Stimulated activated CD4-positive, alpha-beta T cell treated with anti-CD3 and anti-CD28 coated beads, TNF-alpha, amount 100 ng/mL, for 24 hours (primary cell): Measurements from ENCODE around the gene ARHGEF9.
"Not testable (repeated sequence)": the region's sequence is repeated elsewhere in the genome, so short reads cannot be mapped to it uniquely, and the experiment has no call there.

ENCODE experiments used
- DNase-seq, 3 experiments: peaks; one replicate each; pipeline ENCODE4 v3.0.0-alpha.2; 2020; ENCODE audit warnings: low read depth in 3 of 3

The ARHGEF9 gene

DNA sequence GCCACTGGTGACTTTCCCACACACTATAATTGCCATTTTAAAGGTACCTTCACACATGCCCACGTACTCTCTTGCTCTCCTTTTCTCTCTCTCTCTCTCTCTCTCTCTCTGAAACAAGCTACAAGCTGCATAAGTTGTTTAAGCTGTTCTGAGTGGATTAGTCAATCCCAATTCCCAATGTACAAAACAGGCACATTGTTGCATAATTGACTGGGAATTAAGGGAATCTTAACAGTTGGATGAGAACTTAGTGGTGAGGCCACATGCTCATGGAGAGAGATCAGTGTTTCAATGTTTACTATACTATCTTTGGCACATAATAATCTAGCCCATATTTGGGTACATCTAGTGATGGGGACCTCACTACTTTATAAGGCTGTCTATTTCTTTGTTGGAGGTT is 123.3 kb downstream of the ARHGEF9 start:
- no peak for DNase-seq

DNA sequence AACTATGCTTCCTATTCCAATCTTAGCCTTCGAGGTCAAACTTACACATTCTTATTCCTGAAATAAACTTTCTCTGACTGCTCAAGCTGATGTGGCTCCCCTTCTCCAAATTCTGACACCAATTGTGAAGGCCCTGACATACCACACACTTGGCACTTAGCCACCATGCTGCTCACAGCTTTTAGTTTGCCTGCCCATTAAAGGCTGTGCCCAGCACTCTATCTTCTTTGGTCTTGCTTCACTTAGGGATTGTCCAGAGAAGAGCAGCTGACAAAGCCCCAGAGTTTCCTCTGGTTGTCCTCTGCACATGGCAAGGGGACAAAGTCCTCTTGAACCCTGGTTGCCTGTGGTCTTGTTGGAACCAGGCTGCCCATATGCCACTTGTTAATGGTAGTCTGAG is 126.1 kb downstream of the ARHGEF9 start:
- no peak for DNase-seq

- no peak for DNase-seq
These were observed 127.2 kb downstream of the ARHGEF9 start for GRCh38 chrX:63657821-63658220.

GRCh38 chrX:63656871-63657580 is 128.0 kb downstream of the ARHGEF9 start:
- DNase-seq, result no peak

- no peak for DNase-seq
These were observed 132.8 kb downstream of the ARHGEF9 start for GRCh38 chrX:63652086-63652765.

GRCh38 chrX:63645748-63646147 is 139.3 kb downstream of the ARHGEF9 start:
- not testable (repeated sequence) for DNase-seq

DNA sequence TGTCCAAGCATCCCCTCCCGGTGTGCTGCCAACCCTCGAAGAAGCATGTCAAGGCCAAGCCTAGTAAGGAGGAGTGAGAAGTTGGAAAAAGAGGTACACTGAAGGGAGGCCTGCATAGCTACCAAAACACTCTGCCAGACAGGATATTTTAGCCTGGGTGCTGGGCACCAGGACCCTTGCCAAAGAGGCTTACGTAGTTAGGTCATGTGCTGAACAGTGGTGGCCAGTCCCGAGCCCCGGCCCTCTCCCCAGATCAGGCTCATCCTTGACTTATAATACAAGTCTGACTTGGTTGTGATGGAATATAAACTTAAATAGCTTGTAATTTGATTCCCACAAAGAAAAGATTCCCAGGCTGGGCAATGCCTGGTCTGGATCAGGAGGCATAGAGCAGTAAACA is 149.3 kb downstream of the ARHGEF9 start:
- no peak for DNase-seq

DNA sequence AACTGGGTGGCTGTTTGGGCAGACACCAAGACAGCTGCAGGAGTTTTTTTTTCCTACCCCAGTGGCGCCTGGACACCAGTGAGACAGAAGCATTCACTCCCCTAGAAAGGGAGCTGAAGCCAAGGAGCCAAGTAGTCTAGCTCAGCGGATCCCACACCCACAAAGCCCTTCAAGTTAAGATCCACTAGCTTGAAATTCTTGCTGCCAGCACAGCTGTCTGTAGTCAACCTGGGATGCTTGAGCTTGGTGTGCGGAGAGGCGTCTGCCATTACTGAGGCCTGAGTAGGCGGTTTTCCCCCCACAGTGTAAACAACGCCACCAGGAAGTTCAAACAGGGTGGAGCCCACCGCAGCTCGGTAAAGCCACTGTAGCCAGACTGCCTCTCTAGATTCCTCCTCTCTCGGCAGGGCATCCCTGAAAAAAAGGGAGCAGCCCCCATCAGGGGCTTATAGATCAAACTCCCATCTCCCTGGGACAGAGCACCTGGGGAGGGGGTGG is 171.4 kb downstream of the ARHGEF9 start:
- DNase-seq, result no peak

- DNase-seq, result no peak
These were observed 199.1 kb downstream of the ARHGEF9 start for GRCh38 chrX:63585936-63586335.
